Measurements from ENCODE around the gene WDR38. TPM values are rescaled to one million over a fixed set of nuclear protein-coding genes. Genes with fewer than 3 reads are reported as not detected.

WDR38 gene
- total RNA-seq, 4 donors from 2014 or later: not detected

- TF ChIP-seq CTCF (IDR thresholded peaks at IDR 0.05; ENCODE audit: low read depth): no peak
Measured at GRCh38 chr9:124868511-124869465, 15.5 kb downstream of the WDR38 start.

- TF ChIP-seq CTCF (IDR thresholded peaks at IDR 0.05; ENCODE audit: low read depth): no peak
Measured at GRCh38 chr9:124869466-124869985, 16.3 kb downstream of the WDR38 start.

GRCh38 chr9:124869986-124870560 lies 16.8 kb downstream of the WDR38 start:
- TF ChIP-seq CTCF (IDR thresholded peaks at IDR 0.05; ENCODE audit: low read depth): no peak

GRCh38 chr9:124870723-124871122 lies 17.5 kb downstream of the WDR38 start:
- TF ChIP-seq CTCF (IDR thresholded peaks at IDR 0.05; ENCODE audit: low read depth): no peak

GRCh38 chr9:124871156-124871561 lies 17.9 kb downstream of the WDR38 start:
- TF ChIP-seq CTCF (IDR thresholded peaks at IDR 0.05; ENCODE audit: low read depth): no peak

GRCh38 chr9:124873664-124874063 lies 20.4 kb downstream of the WDR38 start:
- no peak for TF ChIP-seq CTCF (IDR thresholded peaks at IDR 0.05; ENCODE audit: low read depth)

- TF ChIP-seq CTCF (IDR thresholded peaks at IDR 0.05; ENCODE audit: low read depth): no peak
Measured at GRCh38 chr9:124875501-124875900, 22.2 kb downstream of the WDR38 start.
